Cardiac septum (tissue), 1 donor: ENCODE measurements around the gene TNFRSF19. TPM values are rescaled to one million over a fixed set of nuclear protein-coding genes. Genes with fewer than 3 reads are reported as not detected.

Source experiments
- DNase-seq: peaks from one replicate; pipeline ENCODE4 v3.0.0-alpha.2; 2020; ENCODE audit warnings: low spot score
- intact Hi-C: fragments of 100-400 bp; cut with DNase I; formaldehyde crosslinking; loops from one replicate; pipeline ENCODE4 v1.14.0; 2022
- total RNA-seq: library from RNA; stranded (reverse); fragmentation: NEBNext Ultra II Directional; extraction: Animal tissue kit (Norgen Biotek cat#: 25700); gene quantifications from one replicate; pipeline ENCODE4 v1.2.1, GENCODE V29; 2021
- donor health status: DM: no; HTN: no; CAD: no.

TNFRSF19 gene
- total RNA-seq, 1 donor from 2014 or later = 20.0 TPM

DNA sequence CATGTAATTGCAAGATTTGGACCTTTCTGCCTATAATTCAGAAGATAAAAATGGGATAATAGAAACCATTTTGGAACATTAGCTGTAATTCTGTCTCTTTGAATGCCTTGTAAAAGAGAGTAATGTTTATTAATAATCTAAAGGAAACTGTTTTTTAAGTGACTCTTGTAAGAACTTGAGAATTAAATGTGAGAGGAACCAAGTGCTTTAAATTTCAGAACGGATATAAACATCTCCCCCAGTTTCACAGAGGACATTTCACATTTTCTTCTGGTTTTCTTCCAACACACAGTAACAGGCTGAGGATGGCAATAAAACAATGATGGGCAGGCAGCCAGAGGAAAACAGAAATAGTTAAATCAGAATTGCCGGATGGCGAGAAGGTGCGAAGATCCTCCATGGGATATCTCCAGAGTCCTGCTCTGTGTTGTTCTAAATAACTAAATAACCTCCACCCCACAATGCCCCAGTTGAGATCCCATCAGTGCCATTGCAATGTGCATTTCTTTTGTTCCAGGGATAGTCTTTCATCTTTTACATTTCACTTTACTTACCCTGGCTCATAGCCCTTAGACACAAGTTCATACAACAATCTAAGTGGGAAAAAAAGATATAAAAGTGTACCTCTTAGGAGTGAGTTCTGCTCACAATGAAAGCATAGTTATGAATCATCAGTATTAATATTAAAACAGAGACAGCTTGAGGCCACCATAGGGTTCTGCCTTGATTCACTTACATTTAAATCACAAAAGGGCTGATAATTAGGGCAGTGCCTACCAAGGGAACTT, 73.3 kb downstream of the TNFRSF19 start:
- intact Hi-C loops = no loop called here

DNA sequence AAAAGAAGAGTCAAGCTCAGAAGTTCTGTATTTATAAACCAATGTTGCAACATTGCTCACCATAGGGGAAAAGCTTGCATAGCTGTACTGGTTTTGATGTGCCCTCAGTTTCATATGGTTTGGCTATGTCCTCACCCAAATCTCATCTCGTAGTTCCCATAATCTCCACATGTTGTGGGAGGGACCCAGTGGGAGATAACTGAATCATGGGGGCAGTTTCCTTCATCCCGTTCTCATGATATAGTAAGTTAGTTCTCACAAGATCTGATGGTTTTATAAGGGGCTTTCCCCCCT, 73.9 kb downstream of the TNFRSF19 start:
- intact Hi-C loops = no loop called here

More for the DNA sequence above, 73.3 kb downstream of the TNFRSF19 start:
- DNase-seq = no peak

DNA sequence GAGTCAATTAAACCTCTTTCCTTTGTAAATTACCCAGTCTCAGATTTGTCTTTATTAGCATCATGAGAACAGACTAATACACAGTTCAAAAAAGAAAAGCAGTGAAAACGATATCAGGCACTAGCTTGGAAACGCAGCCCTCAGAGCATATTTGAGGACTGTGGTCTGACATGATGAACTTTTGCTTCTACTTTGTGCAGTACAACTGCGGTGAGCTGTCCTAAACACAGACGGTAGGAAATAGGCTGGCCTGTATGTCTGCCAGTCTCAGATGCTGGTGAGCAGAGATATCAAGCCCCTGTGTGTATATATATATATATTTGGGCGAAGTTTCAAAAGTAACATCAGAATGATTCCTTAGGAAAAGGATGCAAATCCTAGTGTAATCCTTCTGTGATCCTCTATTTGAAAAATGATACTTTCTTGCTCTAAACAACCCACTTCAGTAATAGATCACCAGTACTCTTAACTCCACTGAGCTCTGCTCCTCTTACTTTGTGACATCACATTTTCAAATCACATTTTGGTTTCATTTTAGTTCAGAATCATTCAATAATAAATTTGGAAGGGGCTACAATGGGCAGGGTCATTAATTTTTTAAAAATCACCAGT, 74.4 kb downstream of the TNFRSF19 start:
- no peak for DNase-seq
- intact Hi-C loops = no loop called here

More for the DNA sequence above, 73.9 kb downstream of the TNFRSF19 start:
- DNase-seq = no peak

DNA sequence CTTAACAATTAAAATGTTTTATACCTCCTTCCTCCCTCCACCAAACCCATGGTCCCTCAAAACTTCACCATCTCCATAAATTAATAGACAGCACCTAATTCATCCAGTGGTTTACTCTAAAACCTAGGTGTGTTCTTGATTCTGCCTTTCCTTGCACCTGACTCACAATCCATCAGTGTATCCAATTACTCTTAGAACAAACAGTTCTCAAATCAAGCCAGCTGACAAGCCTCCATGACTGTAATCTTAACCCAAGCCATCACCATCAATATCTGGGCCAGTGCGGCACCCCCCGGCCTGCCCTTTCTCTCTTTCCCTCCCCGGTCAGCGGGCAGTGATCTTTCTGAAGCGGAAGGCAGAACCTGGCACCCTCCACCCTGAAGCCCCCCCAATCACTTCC, 75.6 kb downstream of the TNFRSF19 start:
- intact Hi-C loops = no loop called here
- DNase-seq = no peak

DNA sequence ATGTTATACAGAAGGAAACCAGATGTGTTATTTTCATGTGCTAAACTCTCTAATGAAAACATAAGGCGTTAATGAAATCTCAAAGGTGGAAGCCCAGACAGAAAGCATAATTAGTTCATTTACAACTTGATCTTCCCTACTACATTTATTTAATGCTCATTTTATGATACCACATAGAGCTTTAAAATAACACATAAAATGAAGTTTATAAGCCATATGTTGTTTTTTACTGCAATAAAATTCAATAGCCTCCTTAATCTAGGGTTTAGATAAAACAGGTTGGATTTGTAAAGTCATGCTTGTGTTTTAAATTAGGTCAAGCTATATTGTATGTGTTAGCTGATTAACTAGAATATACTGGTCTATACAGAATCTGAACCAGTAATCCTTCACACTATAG, 81.2 kb downstream of the TNFRSF19 start:
- intact Hi-C loops = no loop called here

DNA sequence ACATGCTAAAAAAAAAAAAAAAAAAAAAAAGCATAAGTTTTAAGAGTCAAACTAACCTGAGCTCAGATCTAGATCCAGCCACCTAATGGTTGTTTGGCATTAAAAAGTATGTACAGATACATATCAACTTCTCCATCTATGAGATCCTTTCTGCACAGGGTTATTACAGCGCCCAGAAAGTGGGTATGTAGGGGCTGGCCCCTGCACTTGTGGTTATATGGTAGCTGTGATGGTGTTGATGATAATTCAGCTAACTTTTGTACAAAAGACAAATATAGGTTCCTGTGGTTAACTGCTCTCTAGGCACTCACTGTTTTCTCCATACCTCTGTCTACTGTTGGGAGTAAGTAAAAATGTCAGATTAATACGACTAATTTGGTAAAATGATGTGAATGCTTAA, 81.7 kb downstream of the TNFRSF19 start:
- intact Hi-C loops = no loop called here
- no peak for DNase-seq

More for the DNA sequence above, 81.2 kb downstream of the TNFRSF19 start:
- DNase-seq = no peak

DNA sequence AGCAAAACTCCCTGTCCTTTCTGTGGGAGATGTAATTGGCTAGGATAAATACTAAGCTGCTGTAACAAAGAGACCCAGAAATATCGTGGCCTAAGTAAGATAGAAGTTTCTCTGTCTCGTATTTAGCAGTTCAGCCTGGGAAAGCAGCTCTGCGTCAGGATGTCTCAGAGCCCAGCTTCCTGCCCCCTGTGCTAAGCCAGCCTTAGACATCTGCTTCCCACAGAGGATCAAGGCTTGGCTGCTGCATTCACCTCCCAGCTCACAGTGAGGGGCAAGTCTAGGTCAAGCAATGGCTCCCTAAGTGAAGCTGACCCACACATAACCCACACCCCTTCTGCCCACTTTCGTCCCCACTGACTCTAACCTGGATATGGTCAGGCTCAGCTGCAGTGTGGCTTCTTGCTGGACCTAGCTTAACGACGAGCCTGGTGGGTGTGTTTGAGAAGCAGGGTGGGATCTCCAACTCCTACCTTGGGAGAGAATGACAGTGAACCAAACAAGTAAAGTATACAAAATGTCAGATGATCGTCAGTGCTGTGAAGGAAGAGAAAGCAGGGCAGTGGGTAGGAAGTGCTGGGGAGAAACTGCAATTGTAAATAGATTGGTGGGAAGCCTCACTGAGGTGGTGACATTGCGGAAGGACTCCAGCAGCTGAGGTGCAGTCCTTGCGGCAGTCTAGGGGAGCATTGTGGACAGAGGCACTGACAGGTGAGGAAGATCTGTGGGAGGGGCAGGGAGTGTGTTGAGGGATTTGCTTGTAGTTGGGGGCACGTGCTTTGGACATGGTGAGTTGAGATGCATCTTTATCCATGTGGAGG, 82.9 kb downstream of the TNFRSF19 start:
- no peak for DNase-seq
- intact Hi-C loops = no loop called here

DNA sequence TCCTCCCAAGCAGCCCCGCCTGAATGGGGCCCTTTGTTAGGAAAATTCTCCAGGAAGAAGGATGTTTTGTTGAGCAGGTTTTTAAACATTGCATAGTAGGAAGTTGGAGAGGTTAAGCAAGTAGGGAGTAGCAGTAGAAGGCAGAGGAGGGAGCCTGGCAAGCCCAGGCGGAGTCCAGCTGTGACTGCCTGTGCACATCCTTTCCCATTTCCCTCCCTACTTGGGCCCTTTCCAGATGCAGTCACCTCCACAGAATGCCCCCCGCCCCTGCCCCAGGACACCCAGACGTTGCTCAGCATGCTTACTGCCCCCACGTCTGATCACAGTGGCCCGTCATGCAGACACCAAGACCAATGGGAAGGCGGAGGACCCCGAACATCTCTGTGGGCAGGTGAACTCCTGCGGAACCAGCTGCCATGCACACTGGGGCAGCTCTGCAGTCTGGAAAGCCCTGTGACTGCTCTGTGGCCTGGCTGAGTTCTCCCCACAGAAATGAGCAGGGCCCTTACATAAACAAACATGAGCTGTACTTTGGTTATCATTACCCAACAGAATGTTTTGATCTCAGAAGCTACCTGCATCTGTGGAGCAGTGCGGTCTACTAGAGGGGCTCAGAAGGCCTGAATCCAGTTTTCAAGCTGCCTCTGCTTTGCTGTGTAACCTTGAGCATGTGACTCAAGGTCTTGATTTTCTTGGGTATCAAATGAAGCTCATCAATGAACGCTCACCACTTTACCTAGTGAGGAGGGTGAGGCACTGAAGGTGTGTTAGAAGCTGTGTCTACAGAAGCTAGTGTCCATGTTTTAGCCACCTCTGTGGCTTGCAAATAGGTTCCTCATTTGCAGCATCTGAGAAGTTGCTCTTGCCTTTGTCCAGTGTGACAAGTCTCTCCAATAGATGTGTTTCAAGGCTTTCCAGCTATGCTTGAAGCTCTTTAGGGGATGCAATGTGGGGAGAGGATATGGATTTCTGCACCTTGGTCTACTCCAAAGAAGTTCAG, 84.2 kb downstream of the TNFRSF19 start:
- no peak for DNase-seq
- intact Hi-C loops = loop anchor here (5.0 kb wide), 1 partner anchor 48 kb away; no protein-coding TSS in a partner anchor

DNA sequence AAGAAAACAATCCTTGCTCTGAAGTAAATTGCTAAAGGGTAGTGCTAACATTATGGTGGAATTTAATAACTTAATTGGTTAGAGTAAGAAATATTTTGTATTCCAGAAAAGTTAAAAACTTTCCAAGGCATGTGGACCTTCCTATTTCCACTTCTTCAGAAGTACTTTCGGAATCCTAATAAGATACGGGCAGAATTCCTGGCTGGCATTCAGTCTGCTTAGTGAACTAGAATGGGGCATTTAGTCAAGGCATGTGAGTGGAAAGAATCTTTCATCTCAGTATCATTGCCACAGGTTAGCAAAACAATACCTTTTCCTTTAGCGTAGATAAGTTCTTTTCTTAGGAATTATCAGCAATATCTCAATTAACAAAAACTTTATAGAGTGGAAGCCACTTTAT, 85.1 kb downstream of the TNFRSF19 start:
- intact Hi-C loops = loop anchor here (5.0 kb wide), 1 partner anchor 47 kb away; no protein-coding TSS in a partner anchor
- DNase-seq = no peak

DNA sequence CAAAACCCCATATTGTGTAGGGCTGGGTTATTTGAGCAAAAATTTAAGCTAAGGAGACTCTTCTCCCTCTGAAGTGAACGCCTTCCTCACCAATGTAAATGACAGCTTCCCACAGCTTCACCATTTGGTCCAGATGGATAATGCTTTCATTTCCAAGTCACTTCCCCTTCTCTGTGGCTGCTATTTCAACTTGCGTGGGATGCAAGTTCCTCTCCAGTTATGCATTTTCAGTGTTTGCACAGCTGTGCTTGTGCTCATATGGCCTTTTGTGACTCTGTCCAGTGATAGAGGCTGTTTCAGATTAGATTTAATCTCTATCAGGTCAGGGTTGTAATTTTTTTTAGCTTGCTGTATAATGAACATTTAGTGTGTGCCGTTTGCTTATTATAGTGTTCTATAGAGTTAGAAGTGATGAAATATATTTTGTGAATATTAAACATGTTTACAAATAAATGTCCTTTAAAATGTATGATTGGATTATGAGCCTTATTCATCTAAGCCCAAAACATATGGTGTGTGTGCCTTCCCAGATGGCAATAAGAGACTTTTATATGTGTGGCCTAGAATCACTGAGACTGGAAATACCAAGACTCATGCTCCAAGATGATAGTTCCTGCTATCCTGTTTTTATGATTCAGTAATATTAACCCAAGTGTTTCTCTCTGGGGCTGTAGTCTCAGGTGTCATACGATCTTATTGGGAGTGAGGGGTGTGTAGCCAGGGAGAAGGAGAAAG, 86.6 kb downstream of the TNFRSF19 start:
- intact Hi-C loops = loop anchor here (5.0 kb wide), 1 partner anchor 45 kb away; no protein-coding TSS in a partner anchor
- no peak for DNase-seq

DNA sequence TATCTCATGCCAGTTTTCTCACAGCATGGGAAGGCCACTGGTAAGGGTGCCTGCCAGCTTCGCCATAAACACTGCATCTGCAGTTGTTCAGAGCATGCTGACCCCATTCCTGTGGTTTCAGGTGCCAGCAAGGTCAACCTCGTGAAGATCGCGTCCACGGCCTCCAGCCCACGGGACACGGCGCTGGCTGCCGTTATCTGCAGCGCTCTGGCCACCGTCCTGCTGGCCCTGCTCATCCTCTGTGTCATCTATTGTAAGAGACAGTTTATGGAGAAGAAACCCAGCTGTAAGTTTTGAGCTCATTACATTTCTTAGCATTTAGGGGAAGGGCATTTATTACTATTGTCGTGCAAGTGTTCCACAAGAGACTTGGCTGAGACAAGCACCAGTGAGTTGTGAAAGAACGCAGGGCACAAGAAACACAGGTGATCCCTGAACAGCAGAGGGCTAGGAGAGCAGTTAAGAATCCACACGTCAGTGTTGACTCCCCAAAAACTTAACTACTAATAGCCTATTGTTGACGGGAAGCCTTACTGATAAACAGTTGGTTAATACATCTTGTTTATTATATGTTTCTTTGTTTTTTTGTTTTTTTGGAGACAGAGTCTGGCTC, 88.8 kb downstream of the TNFRSF19 start:
- intact Hi-C loops = loop anchor here (5.0 kb wide), 1 partner anchor 43 kb away; no protein-coding TSS in a partner anchor
- no peak for DNase-seq

DNA sequence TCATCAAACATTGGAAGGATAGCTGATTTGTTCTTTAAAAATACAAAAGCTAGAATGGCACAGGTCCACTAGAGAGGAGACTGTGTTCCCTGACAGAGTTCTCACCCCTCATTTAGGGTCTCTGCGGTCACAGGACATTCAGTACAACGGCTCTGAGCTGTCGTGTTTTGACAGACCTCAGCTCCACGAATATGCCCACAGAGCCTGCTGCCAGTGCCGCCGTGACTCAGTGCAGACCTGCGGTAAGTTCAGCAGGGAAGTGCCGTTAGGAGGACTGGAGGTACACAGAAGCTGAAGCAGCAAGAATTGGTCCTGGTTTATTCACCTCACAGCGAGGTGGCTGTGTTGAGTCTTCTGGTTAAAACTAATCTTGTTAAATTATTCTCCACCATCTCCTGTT, 90.0 kb downstream of the TNFRSF19 start:
- intact Hi-C loops = no loop called here
- DNase-seq = no peak

DNA sequence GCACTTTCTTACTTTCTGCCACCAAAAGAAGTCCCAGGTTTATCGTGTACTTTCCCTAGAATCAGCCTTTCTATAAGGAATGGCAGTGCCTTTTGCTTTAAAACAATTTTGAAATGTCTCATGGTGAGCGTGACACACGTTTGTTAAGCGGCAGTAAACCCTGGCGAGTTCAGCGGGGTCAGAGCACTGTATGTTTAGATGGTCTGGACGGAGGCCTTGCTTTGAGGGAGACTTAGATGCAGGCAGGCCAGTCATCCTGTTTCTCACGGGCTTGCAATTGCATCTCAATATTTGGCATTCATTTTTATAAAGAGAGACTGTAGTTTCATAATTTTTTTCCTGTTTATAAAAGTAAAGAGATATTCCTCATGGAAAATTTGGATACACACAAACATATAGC, 96.4 kb downstream of the TNFRSF19 start:
- intact Hi-C loops = no loop called here

DNA sequence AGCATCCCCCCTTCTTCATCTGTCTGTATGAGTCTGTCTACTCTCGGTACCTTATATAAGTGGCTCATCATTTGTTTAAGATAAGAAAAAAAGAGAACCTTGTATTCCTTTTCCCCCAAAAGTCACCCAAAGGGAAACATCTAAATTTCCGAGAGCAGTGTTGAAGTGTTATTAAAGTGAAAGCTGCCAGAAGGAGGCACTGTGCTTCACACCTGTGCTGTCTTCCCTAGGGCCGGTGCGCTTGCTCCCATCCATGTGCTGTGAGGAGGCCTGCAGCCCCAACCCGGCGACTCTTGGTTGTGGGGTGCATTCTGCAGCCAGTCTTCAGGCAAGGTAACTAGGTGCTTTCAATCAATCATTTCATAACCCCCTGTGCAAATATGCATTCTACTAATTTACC, 97.5 kb downstream of the TNFRSF19 start:
- intact Hi-C loops = no loop called here
- DNase-seq = no peak

More for the DNA sequence above, 96.4 kb downstream of the TNFRSF19 start:
- no peak for DNase-seq

DNA sequence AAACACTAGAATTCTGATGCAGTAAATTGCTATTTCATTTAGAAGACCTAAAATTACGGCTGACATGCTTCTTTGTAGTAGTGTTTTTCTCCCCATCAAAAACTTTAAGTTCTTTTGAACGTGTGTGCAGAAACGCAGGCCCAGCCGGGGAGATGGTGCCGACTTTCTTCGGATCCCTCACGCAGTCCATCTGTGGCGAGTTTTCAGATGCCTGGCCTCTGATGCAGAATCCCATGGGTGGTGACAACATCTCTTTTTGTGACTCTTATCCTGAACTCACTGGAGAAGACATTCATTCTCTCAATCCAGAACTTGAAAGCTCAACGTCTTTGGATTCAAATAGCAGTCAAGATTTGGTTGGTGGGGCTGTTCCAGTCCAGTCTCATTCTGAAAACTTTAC, 98.3 kb downstream of the TNFRSF19 start:
- no peak for DNase-seq
- intact Hi-C loops = no loop called here

DNA sequence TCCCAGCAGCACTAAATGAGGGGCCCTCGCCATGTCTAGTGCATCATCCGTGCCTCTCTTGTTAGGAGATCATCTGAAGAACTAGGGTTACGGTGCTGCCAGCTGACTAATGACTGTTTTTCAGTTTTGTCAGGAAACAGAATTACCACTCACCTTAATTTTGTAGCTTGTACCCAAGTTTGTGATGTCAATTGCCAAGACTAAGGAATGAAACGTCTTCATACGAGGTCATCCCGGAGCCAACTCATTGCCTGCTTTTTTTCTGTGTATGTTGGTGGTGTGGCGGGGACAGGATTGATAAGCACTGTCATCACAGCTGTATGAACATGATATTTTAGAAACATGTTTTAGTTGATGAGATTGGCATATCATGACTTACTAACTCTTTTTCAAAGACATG, 100.6 kb downstream of the TNFRSF19 start:
- intact Hi-C loops = no loop called here
- DNase-seq = no peak

DNA sequence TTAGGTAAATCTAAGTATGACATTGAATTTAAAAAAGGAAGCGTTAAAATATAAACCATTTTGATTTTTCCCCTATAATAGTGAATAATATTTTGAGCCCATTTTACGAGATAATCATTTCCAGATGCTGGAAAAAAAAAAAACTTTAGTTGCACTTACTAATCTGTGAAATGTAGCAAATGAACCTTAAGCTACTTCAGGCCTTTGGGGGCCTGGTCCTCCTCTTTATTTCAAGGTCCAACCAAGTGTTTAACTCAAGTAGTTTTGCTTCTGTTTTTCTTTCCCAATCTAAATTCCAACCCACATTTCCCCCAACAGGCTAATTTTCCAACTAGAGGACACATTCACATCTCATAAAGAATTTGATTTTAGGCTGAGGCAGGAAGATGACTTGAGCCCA, 101.2 kb downstream of the TNFRSF19 start:
- no peak for DNase-seq
- intact Hi-C loops = no loop called here

DNA sequence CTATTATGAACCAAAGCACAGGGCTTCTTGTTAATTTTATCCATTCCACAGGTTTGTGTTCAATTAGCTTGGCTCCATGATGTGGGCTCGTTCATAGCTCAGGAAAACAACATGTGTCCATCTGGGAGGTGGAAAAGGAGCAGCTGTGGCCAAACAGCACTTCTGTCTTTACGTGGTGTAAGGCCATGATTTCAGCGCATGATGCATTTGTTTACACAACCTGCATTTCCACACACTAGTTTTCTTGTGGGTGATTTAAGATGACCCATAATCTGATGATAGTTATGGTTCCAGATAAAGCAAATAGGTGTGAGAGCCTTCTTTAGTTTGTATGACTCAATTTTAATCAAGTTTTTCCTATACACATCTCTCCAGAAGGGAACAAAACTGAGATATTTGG, 101.7 kb downstream of the TNFRSF19 start:
- intact Hi-C loops = no loop called here

More for the DNA sequence above, 101.7 kb downstream of the TNFRSF19 start:
- DNase-seq = no peak
